ENCODE data around the gene MYLK. TPM values are rescaled to one million over a fixed set of nuclear protein-coding genes. Genes with fewer than 3 reads are reported as not detected.
A peak's percentile ranks its signal among the peaks of the same experiment; 100 is the strongest.
"Not testable (repeated sequence)": the region's sequence is repeated elsewhere in the genome, so short reads cannot be mapped to it uniquely, and the experiment has no call there.

MYLK gene
- total RNA-seq, 1 donor from 2014 or later, result 51.1 TPM

DNA sequence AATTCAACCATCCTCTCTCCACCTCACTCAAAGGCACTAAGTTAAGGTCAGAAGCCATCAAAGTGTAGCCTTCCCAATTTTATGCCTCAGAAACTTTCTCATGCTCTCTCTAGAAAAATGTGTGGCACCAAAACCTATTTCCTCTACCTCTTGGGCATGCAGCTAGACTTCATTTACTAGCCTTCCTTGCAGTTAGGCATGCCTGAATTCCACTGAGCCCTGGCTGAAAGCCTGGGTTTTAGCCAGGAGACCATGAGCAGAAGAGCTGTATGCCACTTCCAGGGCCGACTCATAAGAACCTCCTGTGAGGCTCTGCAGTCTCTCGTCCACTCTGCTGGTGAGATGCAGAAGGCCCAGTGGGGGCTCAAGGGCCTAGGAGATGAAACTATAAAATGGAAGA, 145.0 kb downstream of the MYLK start:
- DNase-seq (ENCODE audit: low spot score) (no peak), ATAC-seq (no peak)
- intact Hi-C loops (cut with DNase I), result no loop called here

DNA sequence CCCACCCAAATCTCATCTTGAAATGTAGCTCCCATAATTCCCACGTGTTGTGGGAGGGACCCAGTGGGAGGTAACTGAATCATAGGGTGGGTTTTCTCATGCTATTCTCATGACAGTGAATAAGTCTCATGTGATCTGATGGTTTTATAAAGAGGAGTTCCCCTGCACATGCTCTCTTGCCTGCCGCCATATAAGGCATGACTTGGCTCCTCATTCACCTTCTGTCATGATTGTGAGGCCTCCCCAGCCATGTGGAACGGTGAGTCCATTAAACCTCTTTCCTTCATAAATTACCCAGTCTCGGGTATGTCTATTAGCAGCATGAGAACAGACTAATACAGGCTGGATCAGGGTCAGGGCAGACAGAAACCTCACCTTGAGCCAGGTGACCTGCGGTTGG, 145.6 kb downstream of the MYLK start:
- ATAC-seq; intact Hi-C loops (cut with DNase I); DNase-seq (ENCODE audit: low spot score): not testable (repeated sequence)

DNA sequence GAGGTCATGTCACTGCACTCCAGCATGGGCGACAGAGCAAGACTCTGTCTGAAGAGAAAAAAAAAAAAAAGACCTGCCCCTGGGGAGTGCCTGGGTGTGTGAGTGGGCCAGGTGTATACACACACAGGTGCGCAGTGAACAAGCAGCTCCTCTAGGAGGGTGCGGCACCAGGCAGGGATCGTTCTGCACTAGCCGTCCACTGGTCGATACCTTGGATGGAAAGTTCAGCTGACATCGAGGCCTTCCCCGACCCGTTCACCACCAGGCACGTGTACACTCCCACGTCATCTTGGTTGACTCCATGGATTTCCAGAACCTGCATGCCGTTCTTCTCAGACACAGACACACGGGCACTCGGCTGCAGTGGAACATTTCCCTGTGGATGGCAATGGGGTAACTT, 147.0 kb downstream of the MYLK start:
- intact Hi-C loops (cut with DNase I), result no loop called here
- ATAC-seq (no peak), DNase-seq (ENCODE audit: low spot score) (no peak)

DNA sequence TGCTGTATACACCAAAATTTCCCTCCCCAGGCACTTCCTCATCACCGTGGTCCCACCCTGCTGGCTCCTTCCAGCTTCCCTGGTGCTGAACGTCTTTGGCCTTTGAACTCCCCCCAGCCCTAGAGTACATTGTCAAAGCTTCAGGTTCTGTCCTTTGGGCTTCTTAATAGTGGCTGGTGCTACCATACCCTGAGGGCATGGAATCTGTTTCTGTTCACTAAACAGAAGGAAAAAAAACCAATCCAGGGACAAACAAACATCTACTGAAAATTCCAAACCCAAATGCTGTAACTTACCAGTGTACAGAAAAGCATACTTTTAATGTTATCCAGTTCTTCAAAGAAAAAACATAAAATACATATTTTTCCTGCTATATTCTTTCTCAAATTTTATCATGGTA, 148.7 kb downstream of the MYLK start:
- no peak for ATAC-seq
- no peak for DNase-seq (ENCODE audit: low spot score)
- intact Hi-C loops (cut with DNase I), result no loop called here

DNA sequence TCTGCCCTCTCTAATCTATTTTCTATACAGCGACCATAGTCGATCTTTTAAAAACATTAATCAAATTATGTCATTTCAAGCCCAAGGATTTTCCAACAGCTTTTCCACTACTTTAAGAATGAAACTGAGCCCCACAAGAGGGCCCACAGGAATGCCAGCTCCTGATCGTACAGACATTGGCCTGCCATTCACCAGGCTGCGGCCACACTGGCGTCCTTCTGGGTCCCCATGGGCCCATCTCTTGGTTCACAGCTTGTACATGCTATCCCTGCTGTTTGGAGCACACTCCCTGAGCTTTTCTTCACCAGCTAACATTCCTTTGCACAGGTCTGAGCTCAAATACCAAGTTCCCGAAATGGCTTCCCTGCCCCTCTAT, 149.6 kb downstream of the MYLK start:
- intact Hi-C loops (cut with DNase I), result no loop called here
- no peak for ATAC-seq
- DNase-seq (ENCODE audit: low spot score), result no peak

DNA sequence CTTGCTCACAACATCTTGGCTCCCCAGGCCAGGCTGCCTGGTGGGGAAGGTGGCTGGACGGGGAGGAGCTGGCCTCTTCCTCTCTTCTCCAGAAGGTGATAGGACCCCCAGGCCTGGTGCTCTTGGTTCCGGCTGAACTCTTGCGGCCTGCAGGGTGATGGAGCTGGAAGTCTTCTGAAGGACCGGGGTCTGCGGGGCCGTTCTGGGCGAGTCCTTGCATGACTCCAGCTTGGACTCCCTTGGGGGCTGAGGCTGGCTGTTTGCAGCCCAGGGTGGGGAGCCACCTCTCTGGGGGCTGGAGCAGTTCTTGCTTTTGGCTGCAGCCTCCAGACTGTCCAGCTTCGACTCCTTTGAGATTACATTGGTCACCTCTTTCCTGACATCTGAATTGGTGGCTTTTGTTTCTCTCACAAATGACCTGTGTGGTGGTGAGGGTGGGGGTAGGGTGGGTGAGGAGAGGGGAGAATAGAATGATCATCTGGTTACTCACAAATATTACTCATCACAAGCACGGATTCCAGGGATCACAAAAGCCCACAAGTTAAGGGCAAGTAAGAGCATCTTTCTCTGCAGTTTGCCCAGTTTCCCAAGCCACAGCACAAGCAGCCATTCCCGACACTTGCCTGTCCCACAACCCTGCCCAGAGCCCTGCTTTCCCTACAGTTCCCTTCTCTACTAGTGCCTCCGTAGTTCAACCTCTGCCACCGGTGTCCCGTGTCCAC, 150.2 kb downstream of the MYLK start:
- ATAC-seq, result no peak
- intact Hi-C loops (cut with DNase I), result no loop called here
- no peak for DNase-seq (ENCODE audit: low spot score)

DNA sequence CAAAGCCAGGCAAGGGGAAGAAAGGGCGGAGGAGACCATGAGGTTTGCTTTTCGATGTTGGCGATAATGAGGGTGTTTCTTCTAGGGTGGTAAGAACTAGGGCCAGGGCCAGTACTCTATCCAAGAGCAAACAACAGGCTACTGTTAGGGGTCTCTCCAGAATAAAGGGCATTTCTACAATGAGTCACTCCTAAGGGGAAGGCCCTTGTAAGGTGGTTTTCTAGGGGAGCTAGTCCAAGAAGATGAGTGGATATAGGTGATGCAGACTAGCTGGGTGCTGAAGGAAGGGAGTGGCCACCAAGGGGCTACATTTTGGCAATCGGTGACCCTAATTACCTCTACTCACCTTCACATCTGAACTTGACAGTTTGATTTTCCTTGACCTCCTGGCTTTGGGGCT, 150.8 kb downstream of the MYLK start:
- intact Hi-C loops (cut with DNase I), result no loop called here
- ATAC-seq (no peak), DNase-seq (ENCODE audit: low spot score) (no peak)

DNA sequence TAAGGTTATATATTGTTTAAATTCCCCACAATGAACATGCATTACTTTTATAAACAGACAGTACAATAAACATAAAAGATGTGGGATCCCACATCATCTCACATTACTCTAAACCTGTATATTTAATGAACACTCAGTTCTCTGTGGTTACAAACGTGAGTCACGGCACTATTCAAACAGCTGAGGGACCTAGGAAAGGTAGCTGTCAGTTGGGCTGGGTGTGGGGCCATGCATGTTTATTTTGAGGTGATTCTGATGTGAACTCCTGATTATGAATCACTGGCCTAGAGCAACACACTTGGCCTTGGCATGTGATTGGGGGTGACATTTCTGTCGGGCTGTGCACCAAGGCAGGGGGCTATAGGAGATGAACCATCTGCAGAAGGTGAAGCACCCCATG, 151.7 kb downstream of the MYLK start:
- intact Hi-C loops (cut with DNase I), result no loop called here
- DNase-seq (ENCODE audit: low spot score) (no peak), ATAC-seq (no peak)

DNA sequence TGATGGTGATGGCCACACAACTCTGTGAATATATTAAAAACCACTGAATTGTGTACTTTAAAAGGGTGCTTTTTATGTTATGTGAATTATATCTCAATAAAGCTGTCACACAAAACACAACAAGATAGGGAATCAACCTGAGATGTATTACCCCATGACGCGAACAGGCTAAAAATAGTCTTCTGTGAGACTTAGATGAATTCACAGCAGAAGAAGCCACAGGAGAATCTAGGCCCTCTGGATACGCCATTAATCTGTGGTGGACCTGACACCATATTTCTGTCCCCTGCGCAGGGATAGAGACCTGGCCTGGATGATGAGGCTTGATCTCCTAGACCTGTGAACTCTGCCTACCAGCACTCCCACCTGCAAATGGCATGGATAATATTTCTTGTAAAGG, 153.3 kb downstream of the MYLK start:
- no peak for DNase-seq (ENCODE audit: low spot score)
- ATAC-seq, result no peak
- intact Hi-C loops (cut with DNase I), result no loop called here

DNA sequence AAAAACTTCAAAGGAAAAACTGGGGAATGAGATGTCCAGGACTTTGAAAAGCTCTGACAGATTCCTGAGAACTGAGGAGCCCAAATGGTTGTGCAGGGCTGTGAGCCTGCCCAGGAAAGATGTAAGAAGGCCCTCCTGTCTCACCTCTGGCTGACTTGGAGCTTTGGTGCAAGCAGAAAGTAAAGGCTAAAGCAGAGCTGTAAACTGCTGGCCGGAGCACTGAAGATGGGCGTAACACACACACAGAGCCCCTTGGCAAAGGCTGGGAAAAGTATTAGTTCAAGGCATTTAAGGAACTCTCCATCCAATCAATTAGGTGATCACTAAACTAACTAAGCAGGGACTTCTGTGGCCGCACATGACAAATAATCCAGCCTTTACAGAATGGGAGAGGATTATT, 155.1 kb downstream of the MYLK start:
- DNase-seq (ENCODE audit: low spot score) (no peak), ATAC-seq (no peak)
- intact Hi-C loops (cut with DNase I), result no loop called here

DNA sequence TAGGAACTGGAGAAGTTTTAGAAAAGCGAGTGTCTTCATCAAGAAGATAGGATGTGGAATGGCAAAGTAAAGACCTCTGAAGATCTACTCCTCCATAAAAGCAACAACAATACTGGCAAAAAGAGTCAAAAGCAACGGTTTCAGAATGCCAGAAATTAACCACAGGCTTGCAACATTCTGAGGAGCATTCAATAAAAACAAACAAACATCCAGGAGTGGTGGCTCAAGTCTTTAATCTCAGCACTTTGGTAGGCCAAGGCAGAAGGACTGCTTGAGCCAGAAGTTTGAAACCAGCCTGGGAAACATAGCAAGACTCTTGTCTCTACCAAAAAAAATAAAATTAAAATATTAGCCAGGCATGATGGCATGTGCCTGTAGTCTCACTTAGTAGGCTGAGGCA, 156.1 kb downstream of the MYLK start:
- peak; percentile 50 for ATAC-seq
- intact Hi-C loops (cut with DNase I), result no loop called here
- no peak for DNase-seq (ENCODE audit: low spot score)

DNA sequence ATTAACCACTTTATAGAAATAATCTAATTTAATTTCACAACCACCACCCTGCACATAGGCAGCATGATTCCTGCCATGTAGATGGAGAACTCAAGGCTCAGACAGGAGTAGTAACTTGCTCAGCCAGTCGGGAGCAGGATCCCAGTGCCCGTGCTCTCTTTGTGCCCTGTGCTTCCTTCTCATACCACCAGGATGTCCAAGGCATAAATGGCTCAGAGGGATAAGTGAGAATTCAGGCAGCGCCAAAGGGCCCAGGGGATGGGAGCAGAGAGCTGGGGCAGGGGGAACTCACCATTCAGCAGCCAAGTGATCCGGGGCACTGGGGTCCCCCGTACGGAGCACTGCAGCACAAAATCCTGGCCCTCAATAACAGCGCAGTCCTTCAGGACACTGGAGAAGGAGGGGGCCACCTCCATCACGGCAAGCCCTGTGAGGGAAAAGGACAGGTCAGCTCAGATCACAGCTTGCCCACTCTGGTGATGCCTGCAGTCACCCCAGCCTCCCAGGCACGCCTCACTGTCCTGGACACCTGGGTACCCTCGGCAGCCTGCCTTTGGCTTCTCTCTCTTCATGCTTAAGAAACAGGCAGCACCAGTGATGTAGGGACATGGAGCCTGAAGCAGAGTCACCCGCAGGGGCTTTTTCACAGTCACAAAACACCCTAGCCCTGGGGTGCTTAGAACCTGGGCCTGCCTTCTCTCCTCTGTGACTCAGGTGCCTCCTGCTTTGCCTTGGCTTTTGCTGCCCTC, 158.3 kb downstream of the MYLK start:
- no peak for ATAC-seq
- intact Hi-C loops (cut with DNase I), result no loop called here
- DNase-seq (ENCODE audit: low spot score), result no peak

DNA sequence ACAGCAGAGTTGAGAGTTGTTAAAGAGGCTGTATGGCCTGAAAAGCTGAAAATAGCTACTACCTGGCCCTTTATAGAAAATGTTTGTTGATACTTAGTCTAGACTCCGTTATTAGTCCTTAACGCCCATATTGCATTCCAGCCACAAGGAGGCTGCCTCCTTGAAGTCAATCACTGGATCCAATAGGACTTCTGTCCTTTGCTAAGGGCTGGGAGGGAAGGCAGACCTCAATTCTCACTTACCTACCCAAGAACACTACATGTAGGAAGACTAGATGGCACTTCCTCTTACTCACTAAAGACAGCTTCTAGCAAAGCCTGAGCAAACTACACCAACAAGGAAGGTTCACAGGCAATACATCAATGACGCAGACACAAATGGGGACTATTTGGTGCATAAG, 159.8 kb downstream of the MYLK start:
- ATAC-seq, result no peak
- intact Hi-C loops (cut with DNase I), result loop anchor here (5.0 kb wide), 1 partner anchor 72 kb away; no protein-coding TSS in a partner anchor
- DNase-seq (ENCODE audit: low spot score), result no peak

DNA sequence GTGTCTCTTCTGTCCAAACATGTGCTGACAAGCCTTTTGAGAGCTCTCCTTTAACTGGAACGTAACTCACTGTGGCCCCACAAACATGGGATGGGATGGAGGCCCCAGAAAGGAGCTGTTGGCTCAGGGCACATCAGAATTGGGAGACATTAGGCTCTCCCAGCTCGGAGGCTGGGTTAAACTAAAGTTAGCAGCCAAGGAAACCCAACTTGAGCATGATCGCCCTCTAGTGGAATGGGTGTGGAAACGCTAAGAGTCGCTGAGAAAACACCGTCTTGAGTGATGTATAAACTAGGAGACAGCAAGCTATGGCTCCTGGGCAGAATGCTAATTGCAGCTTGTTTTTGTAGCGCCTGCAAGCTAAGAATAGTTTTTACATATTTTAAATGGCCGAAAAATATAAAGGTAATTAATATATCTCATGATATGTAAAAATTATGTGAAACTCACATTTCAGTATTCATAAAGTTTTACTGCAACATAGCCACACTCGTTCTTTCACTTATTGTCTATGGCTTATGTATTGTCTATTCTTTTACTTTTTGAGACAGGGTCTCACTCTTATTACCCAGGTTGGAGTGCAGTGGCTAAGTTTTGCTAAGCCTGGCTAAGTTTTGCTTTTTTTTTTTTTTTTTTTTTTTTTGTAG, 160.5 kb downstream of the MYLK start:
- intact Hi-C loops (cut with DNase I), result loop anchor here (5.0 kb wide), 1 partner anchor 71 kb away; no protein-coding TSS in a partner anchor
- ATAC-seq, result peak; percentile 38
- DNase-seq (ENCODE audit: low spot score), result no peak

DNA sequence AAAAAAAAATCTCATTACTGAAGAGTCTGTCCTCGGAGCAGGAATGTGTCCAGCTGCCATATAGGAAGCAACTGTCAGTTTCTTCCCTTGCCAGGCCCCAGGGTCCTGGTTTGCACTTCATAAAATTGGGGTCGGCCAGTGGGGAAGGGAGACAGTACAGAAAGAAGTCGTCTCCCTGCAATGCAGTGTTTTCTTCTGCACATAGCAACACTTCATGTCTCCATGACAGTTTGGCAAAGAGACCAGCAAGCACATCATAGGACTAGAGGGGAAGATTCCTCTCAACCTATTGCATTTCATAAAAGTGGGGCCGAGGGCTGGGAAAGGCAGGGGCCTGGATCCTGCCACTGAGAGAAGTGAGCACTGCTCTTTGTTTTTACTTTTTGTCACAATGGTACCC, 161.1 kb downstream of the MYLK start:
- ATAC-seq (no peak), DNase-seq (ENCODE audit: low spot score) (no peak)
- intact Hi-C loops (cut with DNase I), result loop anchor here (5.0 kb wide), 1 partner anchor 71 kb away; no protein-coding TSS in a partner anchor

DNA sequence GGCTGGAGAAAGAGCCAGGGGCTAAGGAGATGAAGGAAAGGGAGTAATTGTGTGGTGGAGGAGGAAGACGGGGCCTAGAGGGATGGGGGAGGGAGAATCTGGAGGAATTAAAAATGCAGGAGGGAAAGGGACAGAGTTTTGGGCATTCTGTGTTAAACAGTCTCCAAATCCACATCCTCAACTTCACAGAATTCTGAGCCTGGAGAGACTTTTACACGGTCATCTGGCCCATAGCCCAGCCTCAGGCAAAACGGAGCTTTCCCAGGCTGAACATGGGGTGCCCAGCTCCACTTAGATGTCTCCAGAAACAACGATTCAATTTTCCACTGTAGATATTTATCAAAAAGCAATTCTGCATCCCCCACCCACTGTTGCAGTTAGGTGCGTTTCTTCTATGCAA, 161.7 kb downstream of the MYLK start:
- intact Hi-C loops (cut with DNase I), result loop anchor here (5.0 kb wide), 1 partner anchor 70 kb away; no protein-coding TSS in a partner anchor
- DNase-seq (ENCODE audit: low spot score) (no peak), ATAC-seq (no peak)

DNA sequence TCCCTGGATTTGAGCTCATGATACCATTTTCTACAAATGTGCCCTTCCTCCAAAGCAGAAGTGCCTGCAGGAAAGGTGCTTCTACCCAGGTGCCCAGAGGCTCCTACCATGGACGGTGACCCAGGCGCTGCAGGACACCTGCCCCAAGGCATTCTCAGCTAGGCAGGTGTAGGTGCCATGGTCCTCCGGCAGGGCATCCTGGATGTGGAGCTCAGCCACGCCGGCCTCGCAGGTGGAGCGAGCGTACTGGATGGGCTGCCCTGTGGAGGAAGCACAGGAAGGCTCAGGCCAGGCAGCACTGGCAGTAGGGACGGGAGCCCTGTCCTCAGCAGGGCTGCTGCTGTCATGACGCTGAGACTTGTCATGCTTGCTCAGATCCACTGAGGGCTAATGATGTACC, 162.1 kb downstream of the MYLK start:
- no peak for DNase-seq (ENCODE audit: low spot score)
- no peak for ATAC-seq
- intact Hi-C loops (cut with DNase I), result loop anchor here (5.0 kb wide), 1 partner anchor 70 kb away; no protein-coding TSS in a partner anchor

DNA sequence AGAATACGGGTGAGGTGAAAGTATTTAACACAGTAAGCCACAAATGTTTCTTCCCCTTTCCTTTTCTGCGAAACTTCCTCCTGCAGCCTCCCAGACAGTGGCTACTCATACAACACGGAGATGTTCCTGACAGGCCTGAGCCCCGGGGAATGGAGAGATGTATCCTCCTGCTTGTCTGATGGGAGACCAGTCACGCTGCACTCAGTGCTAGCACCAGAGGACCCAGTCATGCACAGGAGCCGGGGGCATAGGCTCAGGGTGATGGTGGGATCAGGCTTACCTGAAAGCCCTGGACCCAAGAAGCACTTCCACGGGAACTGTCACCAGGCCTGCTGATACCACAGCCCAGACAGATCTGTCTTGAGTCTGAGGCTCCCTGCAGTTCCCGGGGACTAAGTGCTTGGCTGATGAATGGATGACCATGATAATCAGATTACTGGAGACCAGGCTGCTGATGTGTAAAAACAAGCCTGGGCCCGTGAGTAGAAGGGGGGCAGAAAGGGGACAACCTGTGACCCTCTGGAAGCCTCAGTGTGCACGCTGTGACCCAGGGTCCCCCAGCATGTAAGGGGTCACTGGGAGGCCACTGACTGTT, 162.9 kb downstream of the MYLK start:
- intact Hi-C loops (cut with DNase I), result loop anchor here (5.0 kb wide), 1 partner anchor 69 kb away; no protein-coding TSS in a partner anchor
- DNase-seq (ENCODE audit: low spot score); ATAC-seq: not testable (repeated sequence)

DNA sequence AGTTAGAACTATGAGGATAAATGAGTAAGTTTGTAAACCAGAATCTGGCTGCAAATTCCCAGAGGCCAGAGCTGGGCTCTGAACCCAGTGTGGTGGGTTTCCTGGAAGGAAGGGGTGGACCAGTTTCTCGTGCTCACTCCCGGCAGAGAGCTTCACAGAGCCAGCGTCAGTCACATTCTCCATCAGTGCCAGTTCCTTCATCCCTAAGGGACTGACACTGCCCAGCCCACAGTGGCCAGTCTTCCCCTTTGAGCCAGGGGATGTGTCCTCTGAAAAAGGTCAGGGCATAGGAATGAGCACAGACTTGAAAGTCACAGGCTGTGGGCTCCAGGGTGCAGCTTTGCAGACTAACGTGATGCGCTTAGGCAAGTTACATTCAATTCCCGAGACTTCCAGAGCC, 163.5 kb downstream of the MYLK start:
- ATAC-seq (peak; percentile 3), DNase-seq (ENCODE audit: low spot score) (no peak)
- intact Hi-C loops (cut with DNase I), result loop anchor here (5.0 kb wide), 1 partner anchor 68 kb away; no protein-coding TSS in a partner anchor

Data from sciatic nerve (tissue), 2 donors.